MM.1S (cell line): ENCODE results near the gene RNFT2.

Source experiments
- CTCF ChIP-seq: fragments of 300-600 bp; sonication (generic); IDR thresholded peaks from 2 replicates; pipeline ENCODE4 v1.5.1; 2016; ENCODE audit warnings: antibody characterized with exemption, low read length, mixed read lengths
- EZH2 ChIP-seq: fragments of 300-600 bp; sonication (generic); optimal IDR thresholded peaks from 2 replicates; pipeline ENCODE3; 2017; ENCODE audit warnings: low read depth, mild to moderate bottlenecking, antibody characterized with exemption, low read length, mixed read lengths
- EZH2phosphoT487 ChIP-seq: fragments of 300-600 bp; sonication (generic); IDR thresholded peaks from 2 replicates; pipeline ENCODE4 v1.6.1; 2018; ENCODE audit warnings: antibody characterized with exemption, low read length

DNA sequence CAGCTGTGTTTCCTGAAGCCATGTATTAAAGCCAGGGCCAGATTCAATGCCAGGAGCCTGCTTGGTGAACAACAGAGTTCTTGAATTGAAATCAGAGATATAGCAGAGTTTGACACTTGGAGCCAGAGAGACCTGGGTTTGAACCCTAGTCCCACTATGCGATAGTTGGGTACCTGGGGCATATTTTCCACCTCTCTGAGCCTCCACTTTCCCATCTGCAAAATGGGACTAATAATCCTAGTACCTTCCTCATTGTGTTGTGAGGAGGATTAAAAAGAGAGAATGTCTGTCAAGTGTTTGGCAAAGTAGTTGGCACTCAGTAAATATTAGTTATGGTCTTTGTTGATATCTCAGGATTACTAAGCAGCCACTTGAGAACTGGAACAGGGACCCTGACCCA lies 149.1 kb downstream of the RNFT2 start:
- no peak for TF ChIP-seq EZH2phosphoT487
- no peak for TF ChIP-seq CTCF
- TF ChIP-seq EZH2: no peak
